ENCODE measurements around the gene OR6J1.

DNA sequence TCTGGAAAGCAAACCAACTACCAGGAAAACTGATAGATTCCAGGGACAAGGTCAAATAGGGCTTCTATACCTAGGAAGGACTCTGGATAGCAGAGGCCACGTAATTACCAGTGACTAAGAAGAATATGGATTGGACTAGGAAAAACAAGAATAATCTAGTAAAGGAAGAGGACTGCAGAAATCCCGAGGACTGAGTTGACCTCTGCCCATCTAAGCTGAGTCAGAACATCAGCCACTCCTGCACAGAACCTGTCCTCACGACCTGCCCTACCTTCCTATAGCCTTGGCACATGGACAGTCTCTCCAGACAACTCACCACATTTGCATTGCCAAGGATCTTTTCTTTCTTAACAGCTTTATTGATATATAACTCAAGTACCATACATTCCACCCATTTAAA lies 2.3 kb downstream of the OR6J1 start:
- TF ChIP-seq, protein P1, sequence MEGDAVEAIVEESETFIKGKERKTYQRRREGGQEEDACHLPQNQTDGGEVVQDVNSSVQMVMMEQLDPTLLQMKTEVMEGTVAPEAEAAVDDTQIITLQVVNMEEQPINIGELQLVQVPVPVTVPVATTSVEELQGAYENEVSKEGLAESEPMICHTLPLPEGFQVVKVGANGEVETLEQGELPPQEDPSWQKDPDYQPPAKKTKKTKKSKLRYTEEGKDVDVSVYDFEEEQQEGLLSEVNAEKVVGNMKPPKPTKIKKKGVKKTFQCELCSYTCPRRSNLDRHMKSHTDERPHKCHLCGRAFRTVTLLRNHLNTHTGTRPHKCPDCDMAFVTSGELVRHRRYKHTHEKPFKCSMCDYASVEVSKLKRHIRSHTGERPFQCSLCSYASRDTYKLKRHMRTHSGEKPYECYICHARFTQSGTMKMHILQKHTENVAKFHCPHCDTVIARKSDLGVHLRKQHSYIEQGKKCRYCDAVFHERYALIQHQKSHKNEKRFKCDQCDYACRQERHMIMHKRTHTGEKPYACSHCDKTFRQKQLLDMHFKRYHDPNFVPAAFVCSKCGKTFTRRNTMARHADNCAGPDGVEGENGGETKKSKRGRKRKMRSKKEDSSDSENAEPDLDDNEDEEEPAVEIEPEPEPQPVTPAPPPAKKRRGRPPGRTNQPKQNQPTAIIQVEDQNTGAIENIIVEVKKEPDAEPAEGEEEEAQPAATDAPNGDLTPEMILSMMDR (IDR thresholded peaks at IDR 0.05) = no peak
- TF ChIP-seq POLR2A (IDR thresholded peaks at IDR 0.05) = no peak

All from lower leg skin (tissue), 3 donors.